DOHH2 (cell line): ENCODE data around the gene RBMS3.

ENCODE experiments used
- H3F3A ChIP-seq: fragments of 200-600 bp; sonication (generic), shearing (Covaris generic); 2 replicates; pipeline ENCODE4 v1.6.0; 2016; ENCODE audit warnings: antibody characterized with exemption, mild to moderate bottlenecking; ENCODE audit not compliant: control insufficient read depth, insufficient read depth
- H3K27ac ChIP-seq: fragments of 200-600 bp; sonication (generic); 2 replicates; pipeline ENCODE4 v1.5.1; 2014; ENCODE audit warnings: low read depth, mild to moderate bottlenecking, low read length, moderate library complexity
- H3K27me3 ChIP-seq: fragments of 200-600 bp; sonication (generic); 2 replicates; pipeline ENCODE4 v1.6.1; 2014; ENCODE audit warnings: mild to moderate bottlenecking, low read length, mixed read lengths; ENCODE audit not compliant: control insufficient read depth
- H3K36me3 ChIP-seq: fragments of 200-600 bp; sonication (generic); 2 replicates; pipeline ENCODE4 v1.6.1; 2014; ENCODE audit warnings: mild to moderate bottlenecking, low read length, moderate library complexity, mixed read lengths; ENCODE audit not compliant: control insufficient read depth
- H3K4me1 ChIP-seq: fragments of 200-600 bp; sonication (generic); 2 replicates; pipeline ENCODE4 v1.6.1; 2014; ENCODE audit warnings: mild to moderate bottlenecking, low read length, mixed read lengths; ENCODE audit not compliant: control insufficient read depth
- H3K4me2 ChIP-seq: fragments of 200-600 bp; sonication (generic); 2 replicates; pipeline ENCODE4 v1.6.0; 2014; ENCODE audit warnings: mild to moderate bottlenecking, low read length, moderate library complexity
- H3K4me3 ChIP-seq: fragments of 200-600 bp; sonication (generic); 2 replicates; pipeline ENCODE4 v1.5.1; 2014; ENCODE audit warnings: mild to moderate bottlenecking, low read length, mixed read lengths
- H3K79me2 ChIP-seq: fragments of 200-600 bp; sonication (generic); 2 replicates; pipeline ENCODE4 v1.6.1; 2014; ENCODE audit warnings: mild to moderate bottlenecking, low read length, mixed read lengths; ENCODE audit not compliant: control insufficient read depth
- H3K9me2 ChIP-seq: fragments of 200-600 bp; sonication (generic); replicated peaks from 2 replicates; pipeline ENCODE4 v1.6.1; 2014; ENCODE audit warnings: mild to moderate bottlenecking, low read length, mixed read lengths; ENCODE audit not compliant: control insufficient read depth
- H3K9me3 ChIP-seq: fragments of 200-600 bp; sonication (generic); 2 replicates; pipeline ENCODE4 v1.6.1; 2014; ENCODE audit warnings: antibody characterized with exemption, low read length, mixed read lengths; ENCODE audit not compliant: control insufficient read depth, insufficient read depth
- H4K20me1 ChIP-seq: fragments of 200-600 bp; sonication (generic); 2 replicates; pipeline ENCODE4 v1.6.0; 2014; ENCODE audit warnings: low read depth, mild to moderate bottlenecking, antibody characterized with exemption, low read length, moderate library complexity; ENCODE audit not compliant: control insufficient read depth, insufficient read depth
- EZH2phosphoT487 ChIP-seq: fragments of 200-600 bp; sonication (generic); IDR thresholded peaks from 2 replicates; pipeline ENCODE4 v1.6.1; 2017; ENCODE audit warnings: borderline replicate concordance, mild to moderate bottlenecking, antibody characterized with exemption, low read length, moderate library complexity, mixed read lengths
- TF ChIP-seq, protein P1 (sequence below): fragments of 200-600 bp; sonication (generic); IDR thresholded peaks from one replicate; pipeline ENCODE4 v1.5.1; 2014; ENCODE audit warnings: antibody characterized with exemption, mild to moderate bottlenecking, low read depth, low read length; ENCODE audit not compliant: poor library complexity, severe bottlenecking

The RBMS3 gene

GRCh38 chr3:29436612-29437323 is 155.9 kb downstream of the RBMS3 start:
- H3K27me3 ChIP-seq: no peaks in the 10 kb centered on the region
- H3K36me3 ChIP-seq: no peaks in the 10 kb centered on the region
- no peak overlapping the region for H3K4me3 ChIP-seq
- no peak overlapping the region for H3K27ac ChIP-seq
- no peaks in the 10 kb centered on the region for H3F3A ChIP-seq
- no peaks in the 10 kb centered on the region for H3K9me3 ChIP-seq
- peaks cover 23% of the 10 kb centered on the region for H3K4me1 ChIP-seq
- H3K9me2 ChIP-seq: no peaks in the 10 kb centered on the region
- H4K20me1 ChIP-seq: no peaks in the 10 kb centered on the region
- no peaks in the 10 kb centered on the region for H3K79me2 ChIP-seq
- H3K4me2 ChIP-seq: no peak overlapping the region
- TF ChIP-seq EZH2phosphoT487: no peak

GRCh38 chr3:29438580-29438979 is 157.7 kb downstream of the RBMS3 start:
- TF ChIP-seq, protein P1, sequence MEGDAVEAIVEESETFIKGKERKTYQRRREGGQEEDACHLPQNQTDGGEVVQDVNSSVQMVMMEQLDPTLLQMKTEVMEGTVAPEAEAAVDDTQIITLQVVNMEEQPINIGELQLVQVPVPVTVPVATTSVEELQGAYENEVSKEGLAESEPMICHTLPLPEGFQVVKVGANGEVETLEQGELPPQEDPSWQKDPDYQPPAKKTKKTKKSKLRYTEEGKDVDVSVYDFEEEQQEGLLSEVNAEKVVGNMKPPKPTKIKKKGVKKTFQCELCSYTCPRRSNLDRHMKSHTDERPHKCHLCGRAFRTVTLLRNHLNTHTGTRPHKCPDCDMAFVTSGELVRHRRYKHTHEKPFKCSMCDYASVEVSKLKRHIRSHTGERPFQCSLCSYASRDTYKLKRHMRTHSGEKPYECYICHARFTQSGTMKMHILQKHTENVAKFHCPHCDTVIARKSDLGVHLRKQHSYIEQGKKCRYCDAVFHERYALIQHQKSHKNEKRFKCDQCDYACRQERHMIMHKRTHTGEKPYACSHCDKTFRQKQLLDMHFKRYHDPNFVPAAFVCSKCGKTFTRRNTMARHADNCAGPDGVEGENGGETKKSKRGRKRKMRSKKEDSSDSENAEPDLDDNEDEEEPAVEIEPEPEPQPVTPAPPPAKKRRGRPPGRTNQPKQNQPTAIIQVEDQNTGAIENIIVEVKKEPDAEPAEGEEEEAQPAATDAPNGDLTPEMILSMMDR: no peak
- no peaks in the 10 kb centered on the region for H3K79me2 ChIP-seq
- H3K27me3 ChIP-seq: no peaks in the 10 kb centered on the region
- peaks cover 23% of the 10 kb centered on the region for H3K4me1 ChIP-seq
- H3K36me3 ChIP-seq: no peaks in the 10 kb centered on the region
- peak overlapping the region; percentile 39; the same call in 1 of the 2 replicates for H3K4me2 ChIP-seq
- H3K9me2 ChIP-seq: no peaks in the 10 kb centered on the region
- H3K27ac ChIP-seq: no peak overlapping the region
- no peaks in the 10 kb centered on the region for H3K9me3 ChIP-seq
- H4K20me1 ChIP-seq: no peaks in the 10 kb centered on the region
- no peak overlapping the region; the same call in 1 of the 2 replicates for H3K4me3 ChIP-seq
- H3F3A ChIP-seq: no peaks in the 10 kb centered on the region

DNA sequence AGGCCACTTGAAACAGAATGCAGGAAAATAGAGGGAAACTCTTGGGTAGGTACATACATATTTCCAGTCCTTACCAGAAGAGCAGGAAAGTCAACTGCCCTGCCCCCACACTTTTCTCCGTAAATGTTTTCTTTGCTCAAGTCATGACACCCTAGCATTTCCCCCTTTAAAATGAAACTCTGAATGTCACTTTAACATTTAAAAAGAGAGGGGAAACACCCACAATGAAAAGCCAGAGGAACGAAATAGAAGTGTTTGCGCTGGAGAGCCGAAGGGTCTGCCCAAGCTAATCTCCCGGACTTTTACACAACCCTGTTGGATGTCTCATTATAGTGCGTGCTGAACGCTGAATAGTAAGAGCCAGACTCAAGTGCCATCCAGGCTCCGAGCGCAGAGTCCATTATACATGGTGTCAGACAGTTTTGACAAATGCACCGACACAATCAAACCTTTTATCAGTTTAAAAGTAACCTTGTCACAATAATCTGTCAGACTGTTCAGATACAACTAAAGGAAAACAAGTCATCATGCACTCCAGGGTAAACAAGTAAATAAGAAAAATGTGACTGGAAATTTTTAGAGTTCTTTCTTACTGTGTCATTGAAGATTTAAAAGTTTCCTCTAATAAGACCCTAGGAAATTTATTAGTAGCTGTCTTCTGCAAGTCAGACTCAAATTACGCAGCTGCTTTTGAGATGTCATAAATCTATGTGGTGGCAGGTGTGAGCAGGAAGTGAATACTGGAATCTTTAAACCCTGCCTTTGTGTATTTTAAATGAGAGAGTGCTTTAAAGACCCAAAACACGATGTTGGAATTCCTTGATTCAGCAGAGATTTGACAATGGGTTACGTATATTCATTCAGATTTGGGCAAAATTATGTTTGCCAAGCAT is 159.8 kb downstream of the RBMS3 start:
- Histone ChIP-seq H3K4me2 (0 out of 2 replicates have a peak overlapping the region, but pooled peaks have one; percentile 13), H3K27ac (no peak overlapping the region), H3K4me3 (no peak overlapping the region), H3K36me3 (no peaks in the 10 kb centered on the region), H3F3A (no peaks in the 10 kb centered on the region), H3K27me3 (no peaks in the 10 kb centered on the region), H4K20me1 (no peaks in the 10 kb centered on the region), H3K79me2 (no peaks in the 10 kb centered on the region), H3K4me1 (peaks cover 23% of the 10 kb centered on the region), H3K9me2 (no peaks in the 10 kb centered on the region), H3K9me3 (no peaks in the 10 kb centered on the region)
- TF ChIP-seq, protein P1: no peak
- TF ChIP-seq EZH2phosphoT487: no peak

- Histone ChIP-seq H3K4me2 (no peak overlapping the region), H3K9me3 (no peaks in the 10 kb centered on the region), H3K27me3 (no peaks in the 10 kb centered on the region), H3K9me2 (no peaks in the 10 kb centered on the region), H3F3A (no peaks in the 10 kb centered on the region), H3K4me1 (peaks cover 23% of the 10 kb centered on the region), H3K79me2 (no peaks in the 10 kb centered on the region), H4K20me1 (no peaks in the 10 kb centered on the region), H3K36me3 (no peaks in the 10 kb centered on the region), H3K27ac (no peak overlapping the region), H3K4me3 (no peak overlapping the region)
- no peak for TF ChIP-seq EZH2phosphoT487
- TF ChIP-seq, protein P1: no peak
Measured at GRCh38 chr3:29441422-29441821, 160.6 kb downstream of the RBMS3 start.
